Activated naive CD8-positive, alpha-beta T cell treated with anti-CD3 and anti-CD28 coated beads, Interleukin-2, amount 10 ng/mL, durations not matched to agents 7 days and 5 days (primary cell): ENCODE measurements around the gene SCAPER. TPM values are rescaled to one million over a fixed set of nuclear protein-coding genes. Genes with fewer than 3 reads are reported as not detected.

Experiments
- ATAC-seq: fragments of 150-1000 bp; cut with Tn5 transposase; one replicate; pipeline ENCODE4 v1.10.0; 2021; ENCODE audit warnings: low read depth, moderate library complexity
- POLR2A ChIA-PET: fragments of 350-600 bp; sonication (Branson Sonifier 250); formaldehyde crosslinking; loops from one replicate; lab custom pipeline; 2021; ENCODE audit warnings: antibody characterized with exemption; lab: Charles Lee
- DNase-seq: peaks from one replicate; pipeline ENCODE4 v3.0.0; 2021
- H3K27ac Mint-ChIP-seq: one replicate; pipeline ENCODE4 v1.8.0; 2022; ENCODE audit warnings: mild to moderate bottlenecking, mixed read lengths
- H3K27me3 Mint-ChIP-seq: one replicate; pipeline ENCODE4 v1.8.0; 2022; ENCODE audit warnings: mild to moderate bottlenecking, moderate library complexity, mixed read lengths
- H3K36me3 Mint-ChIP-seq: one replicate; pipeline ENCODE4 v1.8.0; 2021; ENCODE audit warnings: mild to moderate bottlenecking, mixed read lengths
- H3K4me1 Mint-ChIP-seq: one replicate; pipeline ENCODE4 v1.8.0; 2021; ENCODE audit warnings: mixed read lengths
- H3K4me3 Mint-ChIP-seq: one replicate; pipeline ENCODE4 v1.8.0; 2022; ENCODE audit warnings: mild to moderate bottlenecking, moderate library complexity, mixed read lengths
- H3K9me3 Mint-ChIP-seq: one replicate; pipeline ENCODE4 v1.8.0; 2021; ENCODE audit warnings: mixed read lengths
- total RNA-seq, 2 experiments: library from RNA; stranded (reverse); gene quantifications; one replicate each; pipeline ENCODE4 v1.2.3, GENCODE V29; 2021

The SCAPER gene
- total RNA-seq, 2 experiments from 2014 or later = 38.0 to 44.8 TPM

DNA sequence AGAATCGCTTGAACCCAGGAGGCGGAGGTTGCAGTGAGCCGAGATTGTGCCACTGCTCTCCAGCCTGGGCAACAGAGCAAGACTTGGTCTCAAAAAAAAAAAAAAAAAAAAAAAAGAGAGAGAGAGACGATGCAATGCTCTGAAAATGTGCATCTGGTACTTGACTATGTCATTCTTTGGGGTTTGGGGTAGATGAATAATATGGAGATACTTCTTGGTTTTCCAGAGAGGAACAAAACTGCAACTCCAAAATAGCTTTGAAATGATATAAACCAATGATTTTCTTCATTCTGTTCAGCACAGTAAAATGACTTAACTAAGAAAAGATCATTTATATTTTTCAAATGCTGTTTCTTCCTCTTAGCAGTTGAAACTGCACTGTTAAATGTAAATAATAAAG, 409.7 kb downstream of the SCAPER start:
- Mint-ChIP-seq H3K36me3 (peaks cover 5% of the 10 kb centered on the region), H3K4me1 (peaks cover 2% of the 10 kb centered on the region), H3K27me3 (no peaks in the 10 kb centered on the region), H3K4me3 (no peak overlapping the region), H3K9me3 (peaks cover 3% of the 10 kb centered on the region), H3K27ac (no peak overlapping the region)
- POLR2A ChIA-PET = no interaction called here
- DNase-seq (no peak), ATAC-seq (no peak)

GRCh38 chr15:76492538-76492937, 412.6 kb downstream of the SCAPER start:
- ATAC-seq = no peak
- peaks cover 4% of the 10 kb centered on the region for H3K36me3 Mint-ChIP-seq
- POLR2A ChIA-PET = no interaction called here

DNA sequence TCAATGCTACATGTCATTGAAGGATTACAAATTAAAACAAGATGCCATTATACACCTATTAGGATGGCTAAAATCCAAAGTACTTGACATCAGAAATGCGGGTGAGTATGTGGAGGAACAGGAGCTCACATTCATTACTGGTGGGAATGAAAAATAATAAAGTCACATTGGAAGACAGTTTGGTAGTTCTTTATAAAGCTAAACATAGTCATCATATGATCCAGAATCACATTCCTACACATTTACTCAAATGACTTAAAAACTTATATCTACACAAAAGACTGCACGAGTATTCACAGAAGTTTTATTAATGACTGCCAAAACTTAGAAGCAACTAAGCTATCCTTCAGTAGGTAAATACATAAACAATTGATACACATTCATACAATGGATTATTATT, 421.4 kb downstream of the SCAPER start:
- H3K27ac Mint-ChIP-seq = no peak overlapping the region
- no peak for DNase-seq
- POLR2A ChIA-PET = no interaction called here
- no peaks in the 10 kb centered on the region for H3K36me3 Mint-ChIP-seq
- H3K27me3 Mint-ChIP-seq = no peaks in the 10 kb centered on the region
- no peaks in the 10 kb centered on the region for H3K4me1 Mint-ChIP-seq
- H3K9me3 Mint-ChIP-seq = no peaks in the 10 kb centered on the region
- ATAC-seq = no peak
- H3K4me3 Mint-ChIP-seq = no peak overlapping the region

More at GRCh38 chr15:76492538-76492937, 412.6 kb downstream of the SCAPER start:
- Mint-ChIP-seq H3K27ac (no peak overlapping the region), H3K27me3 (no peaks in the 10 kb centered on the region), H3K9me3 (peaks cover 3% of the 10 kb centered on the region), H3K4me3 (no peak overlapping the region), H3K4me1 (peaks cover 2% of the 10 kb centered on the region)
- DNase-seq = no peak

DNA sequence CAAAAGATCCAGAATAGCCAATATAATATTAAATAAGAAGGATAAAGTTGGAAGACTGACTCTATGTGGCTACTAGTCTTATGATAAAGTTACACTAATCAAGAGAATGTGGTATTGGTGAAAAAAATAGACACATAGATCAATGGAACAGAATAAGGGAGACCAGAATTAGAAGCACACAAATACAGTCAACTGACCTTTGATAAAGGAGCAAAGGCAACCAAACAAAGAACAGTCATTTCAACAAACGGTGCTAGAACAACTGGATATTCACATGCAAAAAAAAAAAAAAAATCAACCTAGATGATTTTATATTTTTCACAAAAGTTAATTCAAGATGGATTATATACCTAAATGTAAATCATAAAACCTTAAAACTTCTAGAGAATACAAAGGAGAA, 422.1 kb downstream of the SCAPER start:
- H3K9me3 Mint-ChIP-seq = no peaks in the 10 kb centered on the region
- H3K27ac Mint-ChIP-seq = no peak overlapping the region
- POLR2A ChIA-PET = no interaction called here
- H3K4me1 Mint-ChIP-seq = no peaks in the 10 kb centered on the region
- ATAC-seq (no peak), DNase-seq (no peak)
- no peaks in the 10 kb centered on the region for H3K36me3 Mint-ChIP-seq
- no peaks in the 10 kb centered on the region for H3K27me3 Mint-ChIP-seq
- no peak overlapping the region for H3K4me3 Mint-ChIP-seq

- no peaks in the 10 kb centered on the region for H3K9me3 Mint-ChIP-seq
- H3K27me3 Mint-ChIP-seq = no peaks in the 10 kb centered on the region
- no peak overlapping the region for H3K4me3 Mint-ChIP-seq
- ATAC-seq (no peak), DNase-seq (no peak)
- H3K4me1 Mint-ChIP-seq = no peaks in the 10 kb centered on the region
- POLR2A ChIA-PET = no interaction called here
- no peaks in the 10 kb centered on the region for H3K36me3 Mint-ChIP-seq
- H3K27ac Mint-ChIP-seq = no peak overlapping the region
Measured at GRCh38 chr15:76480267-76480666, 424.9 kb downstream of the SCAPER start.

- DNase-seq (no peak), ATAC-seq (no peak)
- Mint-ChIP-seq H3K27ac (no peak overlapping the region), H3K27me3 (no peaks in the 10 kb centered on the region), H3K9me3 (peaks cover 13% of the 10 kb centered on the region), H3K36me3 (peaks cover 33% of the 10 kb centered on the region), H3K4me1 (peaks cover 10% of the 10 kb centered on the region), H3K4me3 (no peak overlapping the region)
- POLR2A ChIA-PET = no interaction called here
Measured at GRCh38 chr15:76470691-76471090, 434.4 kb downstream of the SCAPER start.

GRCh38 chr15:76468722-76469121, 436.4 kb downstream of the SCAPER start:
- POLR2A ChIA-PET = no interaction called here
- peaks cover 13% of the 10 kb centered on the region for H3K9me3 Mint-ChIP-seq
- H3K27me3 Mint-ChIP-seq = no peaks in the 10 kb centered on the region
- peaks cover 34% of the 10 kb centered on the region for H3K36me3 Mint-ChIP-seq
- no peak overlapping the region for H3K27ac Mint-ChIP-seq
- H3K4me3 Mint-ChIP-seq = no peak overlapping the region
- ATAC-seq (no peak), DNase-seq (no peak)
- peaks cover 10% of the 10 kb centered on the region for H3K4me1 Mint-ChIP-seq

- Mint-ChIP-seq H3K9me3 (peaks cover 13% of the 10 kb centered on the region), H3K4me1 (peaks cover 9% of the 10 kb centered on the region), H3K36me3 (peaks cover 35% of the 10 kb centered on the region), H3K27ac (no peak overlapping the region), H3K27me3 (no peaks in the 10 kb centered on the region), H3K4me3 (no peak overlapping the region)
- no peak for ATAC-seq
- POLR2A ChIA-PET = no interaction called here
- DNase-seq = no peak
Measured at GRCh38 chr15:76467136-76467535, 438.0 kb downstream of the SCAPER start.

- ATAC-seq (no peak), DNase-seq (no peak)
- H3K9me3 Mint-ChIP-seq = peaks cover 13% of the 10 kb centered on the region
- peaks cover 38% of the 10 kb centered on the region for H3K36me3 Mint-ChIP-seq
- no peak overlapping the region for H3K4me3 Mint-ChIP-seq
- H3K27ac Mint-ChIP-seq = no peak overlapping the region
- peaks cover 9% of the 10 kb centered on the region for H3K4me1 Mint-ChIP-seq
- no peaks in the 10 kb centered on the region for H3K27me3 Mint-ChIP-seq
- POLR2A ChIA-PET = no interaction called here
Measured at GRCh38 chr15:76465728-76466127, 439.4 kb downstream of the SCAPER start.

GRCh38 chr15:76464247-76464646, 440.9 kb downstream of the SCAPER start:
- Mint-ChIP-seq H3K27ac (no peak overlapping the region), H3K4me3 (no peak overlapping the region), H3K4me1 (peaks cover 9% of the 10 kb centered on the region), H3K36me3 (peaks cover 30% of the 10 kb centered on the region), H3K9me3 (peaks cover 13% of the 10 kb centered on the region), H3K27me3 (no peaks in the 10 kb centered on the region)
- DNase-seq = no peak
- no peak for ATAC-seq
- POLR2A ChIA-PET = no interaction called here

DNA sequence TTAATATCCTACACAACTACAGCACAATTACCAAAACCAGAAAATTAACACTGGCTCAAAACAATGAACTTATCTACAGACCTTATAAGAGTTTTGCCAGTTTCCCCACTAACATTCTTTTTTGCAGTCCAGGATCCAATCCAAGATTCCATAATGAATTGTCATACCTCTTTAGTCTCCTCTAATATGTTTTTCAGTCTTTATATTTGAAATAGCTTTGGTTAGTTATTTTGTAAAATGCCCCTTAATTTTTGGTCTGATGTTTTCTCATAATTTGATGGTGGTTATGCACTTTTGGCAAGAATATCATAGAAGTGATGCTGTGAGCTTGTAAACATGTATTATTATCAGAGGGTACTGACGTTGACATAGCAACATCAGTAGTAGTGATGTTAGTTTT, 444.3 kb downstream of the SCAPER start:
- POLR2A ChIA-PET = no interaction called here
- peaks cover 11% of the 10 kb centered on the region for H3K36me3 Mint-ChIP-seq
- no peak overlapping the region for H3K27ac Mint-ChIP-seq

GRCh38 chr15:76460347-76460746, 444.8 kb downstream of the SCAPER start:
- ATAC-seq (no peak), DNase-seq (no peak)
- Mint-ChIP-seq H3K27me3 (no peaks in the 10 kb centered on the region), H3K27ac (no peak overlapping the region), H3K4me3 (no peak overlapping the region), H3K9me3 (no peaks in the 10 kb centered on the region), H3K36me3 (peaks cover 10% of the 10 kb centered on the region), H3K4me1 (no peaks in the 10 kb centered on the region)
- POLR2A ChIA-PET = no interaction called here

More for the DNA sequence above, 444.3 kb downstream of the SCAPER start:
- Mint-ChIP-seq H3K4me1 (no peaks in the 10 kb centered on the region), H3K4me3 (no peak overlapping the region), H3K27me3 (no peaks in the 10 kb centered on the region), H3K9me3 (peaks cover 2% of the 10 kb centered on the region)
- DNase-seq (no peak), ATAC-seq (no peak)

GRCh38 chr15:76451540-76451939, 453.6 kb downstream of the SCAPER start:
- Mint-ChIP-seq H3K9me3 (no peaks in the 10 kb centered on the region), H3K4me3 (no peak overlapping the region), H3K36me3 (peaks cover 5% of the 10 kb centered on the region), H3K27me3 (no peaks in the 10 kb centered on the region), H3K27ac (no peak overlapping the region), H3K4me1 (no peaks in the 10 kb centered on the region)
- DNase-seq (no peak), ATAC-seq (no peak)
- POLR2A ChIA-PET = no interaction called here

DNA sequence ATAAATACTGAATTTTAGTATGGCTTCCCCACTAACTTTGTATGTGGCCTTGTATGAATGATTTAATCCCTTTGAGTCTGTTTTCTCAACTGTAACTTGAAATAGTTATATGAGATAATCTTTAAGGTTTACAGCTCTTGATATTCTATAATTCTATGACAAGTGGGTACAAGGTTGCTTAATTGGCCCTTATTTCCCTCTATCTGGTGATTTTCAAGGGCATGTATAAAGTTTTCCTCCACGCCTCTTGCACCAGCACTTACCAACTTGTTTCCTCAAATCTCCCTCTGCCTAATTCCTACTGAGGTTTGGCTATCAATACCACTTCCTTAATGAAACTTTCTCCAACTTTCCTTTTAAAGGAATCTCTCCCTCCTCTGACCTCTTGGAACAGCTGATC, 455.7 kb downstream of the SCAPER start:
- Mint-ChIP-seq H3K27me3 (no peaks in the 10 kb centered on the region), H3K27ac (no peak overlapping the region), H3K9me3 (no peaks in the 10 kb centered on the region), H3K36me3 (peaks cover 5% of the 10 kb centered on the region), H3K4me3 (no peak overlapping the region), H3K4me1 (no peaks in the 10 kb centered on the region)
- DNase-seq (no peak), ATAC-seq (no peak)
- POLR2A ChIA-PET = no interaction called here

- Mint-ChIP-seq H3K27ac (no peak overlapping the region), H3K36me3 (peaks cover 5% of the 10 kb centered on the region), H3K27me3 (no peaks in the 10 kb centered on the region), H3K9me3 (no peaks in the 10 kb centered on the region), H3K4me1 (no peaks in the 10 kb centered on the region), H3K4me3 (no peak overlapping the region)
- no peak for DNase-seq
- ATAC-seq = no peak
- POLR2A ChIA-PET = no interaction called here
Measured at GRCh38 chr15:76448755-76449154, 456.4 kb downstream of the SCAPER start.
